HFFc6 (cell line): ENCODE measurements around the gene ACVRL1. TPM values are rescaled to one million over a fixed set of nuclear protein-coding genes. Genes with fewer than 3 reads are reported as not detected.
A peak's percentile ranks its signal among the peaks of the same experiment; 100 is the strongest.

Experiments
- DNase-seq: peaks from one replicate; pipeline ENCODE4 v3.0.0-alpha.2; 2018
- H3K27ac Mint-ChIP-seq: 2 replicates; pipeline ENCODE4 v1.8.0; 2020; ENCODE audit warnings: mild to moderate bottlenecking, mixed read lengths
- H3K27me3 Mint-ChIP-seq: 2 replicates; pipeline ENCODE4 v1.8.0; 2021; ENCODE audit warnings: mild to moderate bottlenecking, moderate library complexity, mixed read lengths; ENCODE audit not compliant: insufficient read depth
- H3K36me3 Mint-ChIP-seq: 2 replicates; pipeline ENCODE4 v1.8.0; 2021; ENCODE audit warnings: low read depth, mixed read lengths
- H3K4me1 Mint-ChIP-seq: 2 replicates; pipeline ENCODE4 v1.8.0; 2020; ENCODE audit warnings: low read depth, mixed read lengths
- H3K4me3 Mint-ChIP-seq: 2 replicates; pipeline ENCODE4 v1.8.0; 2020; ENCODE audit warnings: mild to moderate bottlenecking, moderate library complexity, mixed read lengths
- H3K9me3 Mint-ChIP-seq: 2 replicates; pipeline ENCODE4 v1.8.0; 2020; ENCODE audit warnings: mild to moderate bottlenecking, mixed read lengths
- total RNA-seq, 6 experiments: library from RNA; stranded (reverse); fragmentation: NEBNext Ultra II Directional; extraction: Animal tissue kit (Norgen Biotek cat#: 25700); gene quantifications; 2 replicates in 1 of 6; 3 replicates in 5 of 6; pipeline ENCODE4 v1.2.3, GENCODE V29; 2021
- TF ChIP-seq, protein P1 (sequence below): fragments of 200-600 bp; sonication (generic); IDR thresholded peaks from 2 replicates; pipeline ENCODE4 v1.5.0; 2021; ENCODE audit warnings: antibody characterized with exemption, mild to moderate bottlenecking

Gene ACVRL1
- total RNA-seq, 6 experiments from 2014 or later, result 5.4 to 13.5 (median 10.0) TPM

DNA sequence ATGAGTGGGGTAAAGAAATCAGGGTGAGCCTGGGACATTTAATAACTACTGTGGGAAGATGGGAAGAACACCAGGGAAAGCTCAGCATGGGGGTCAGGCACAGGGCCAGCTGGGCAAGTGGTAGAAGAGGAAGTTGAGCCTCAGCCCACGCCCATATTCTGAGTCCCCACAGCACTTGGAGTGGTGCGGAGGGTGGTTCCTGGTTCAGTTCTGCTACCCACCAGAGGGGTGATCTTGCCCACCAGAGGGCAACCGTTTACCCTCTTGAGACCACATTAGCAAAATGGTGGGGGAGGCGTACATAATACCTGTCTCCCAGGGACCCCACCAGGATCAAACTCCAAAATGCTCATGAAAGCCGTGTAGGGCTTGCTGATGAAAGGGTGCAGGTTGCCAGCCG, 36.2 kb upstream of the ACVRL1 start:
- DNase-seq, result no peak
- peaks cover 13% of the 10 kb centered on the region for H3K27me3 Mint-ChIP-seq
- H3K4me1 Mint-ChIP-seq, result peaks cover 14% of the 10 kb centered on the region
- H3K4me3 Mint-ChIP-seq, result no peak overlapping the region
- H3K9me3 Mint-ChIP-seq, result no peaks in the 10 kb centered on the region
- no peaks in the 10 kb centered on the region for H3K36me3 Mint-ChIP-seq
- no peak overlapping the region for H3K27ac Mint-ChIP-seq
- TF ChIP-seq, protein P1, sequence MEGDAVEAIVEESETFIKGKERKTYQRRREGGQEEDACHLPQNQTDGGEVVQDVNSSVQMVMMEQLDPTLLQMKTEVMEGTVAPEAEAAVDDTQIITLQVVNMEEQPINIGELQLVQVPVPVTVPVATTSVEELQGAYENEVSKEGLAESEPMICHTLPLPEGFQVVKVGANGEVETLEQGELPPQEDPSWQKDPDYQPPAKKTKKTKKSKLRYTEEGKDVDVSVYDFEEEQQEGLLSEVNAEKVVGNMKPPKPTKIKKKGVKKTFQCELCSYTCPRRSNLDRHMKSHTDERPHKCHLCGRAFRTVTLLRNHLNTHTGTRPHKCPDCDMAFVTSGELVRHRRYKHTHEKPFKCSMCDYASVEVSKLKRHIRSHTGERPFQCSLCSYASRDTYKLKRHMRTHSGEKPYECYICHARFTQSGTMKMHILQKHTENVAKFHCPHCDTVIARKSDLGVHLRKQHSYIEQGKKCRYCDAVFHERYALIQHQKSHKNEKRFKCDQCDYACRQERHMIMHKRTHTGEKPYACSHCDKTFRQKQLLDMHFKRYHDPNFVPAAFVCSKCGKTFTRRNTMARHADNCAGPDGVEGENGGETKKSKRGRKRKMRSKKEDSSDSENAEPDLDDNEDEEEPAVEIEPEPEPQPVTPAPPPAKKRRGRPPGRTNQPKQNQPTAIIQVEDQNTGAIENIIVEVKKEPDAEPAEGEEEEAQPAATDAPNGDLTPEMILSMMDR, result peak; percentile 14; the same call in 1 of the 2 replicates

- peaks cover 13% of the 10 kb centered on the region for H3K27me3 Mint-ChIP-seq
- DNase-seq, result no peak
- no peak overlapping the region for H3K27ac Mint-ChIP-seq
- peaks cover 14% of the 10 kb centered on the region for H3K4me1 Mint-ChIP-seq
- no peaks in the 10 kb centered on the region for H3K36me3 Mint-ChIP-seq
- TF ChIP-seq, protein P1, result no peak
- no peaks in the 10 kb centered on the region for H3K9me3 Mint-ChIP-seq
- no peak overlapping the region for H3K4me3 Mint-ChIP-seq
These were observed 35.2 kb upstream of the ACVRL1 start for GRCh38 chr12:51871918-51872688.

DNA sequence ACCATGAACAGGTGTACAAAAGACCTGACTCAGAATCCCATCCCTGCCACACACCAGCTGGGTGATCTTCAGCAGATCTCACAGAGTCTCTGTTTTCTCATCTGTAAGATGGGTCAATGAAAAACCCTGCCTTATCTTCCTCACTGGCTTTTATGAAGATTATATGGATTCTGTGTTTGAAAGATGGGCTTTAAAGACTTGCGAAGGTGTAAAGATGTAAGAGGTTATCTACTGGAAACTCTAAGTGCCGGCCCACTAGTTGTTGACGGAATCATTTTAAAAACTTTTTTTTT, 34.7 kb upstream of the ACVRL1 start:
- H3K9me3 Mint-ChIP-seq, result no peaks in the 10 kb centered on the region
- DNase-seq, result no peak
- H3K4me1 Mint-ChIP-seq, result peaks cover 14% of the 10 kb centered on the region
- H3K27ac Mint-ChIP-seq, result no peak overlapping the region
- TF ChIP-seq, protein P1, result no peak
- no peaks in the 10 kb centered on the region for H3K36me3 Mint-ChIP-seq
- peaks cover 13% of the 10 kb centered on the region for H3K27me3 Mint-ChIP-seq
- H3K4me3 Mint-ChIP-seq, result no peak overlapping the region

- Mint-ChIP-seq H3K9me3 (no peaks in the 10 kb centered on the region), H3K4me1 (peaks cover 11% of the 10 kb centered on the region), H3K36me3 (no peaks in the 10 kb centered on the region), H3K4me3 (no peak overlapping the region), H3K27me3 (peaks cover 12% of the 10 kb centered on the region), H3K27ac (no peak overlapping the region)
- TF ChIP-seq, protein P1, result no peak
- DNase-seq, result no peak
These were observed 33.9 kb upstream of the ACVRL1 start for GRCh38 chr12:51873251-51873994.

DNA sequence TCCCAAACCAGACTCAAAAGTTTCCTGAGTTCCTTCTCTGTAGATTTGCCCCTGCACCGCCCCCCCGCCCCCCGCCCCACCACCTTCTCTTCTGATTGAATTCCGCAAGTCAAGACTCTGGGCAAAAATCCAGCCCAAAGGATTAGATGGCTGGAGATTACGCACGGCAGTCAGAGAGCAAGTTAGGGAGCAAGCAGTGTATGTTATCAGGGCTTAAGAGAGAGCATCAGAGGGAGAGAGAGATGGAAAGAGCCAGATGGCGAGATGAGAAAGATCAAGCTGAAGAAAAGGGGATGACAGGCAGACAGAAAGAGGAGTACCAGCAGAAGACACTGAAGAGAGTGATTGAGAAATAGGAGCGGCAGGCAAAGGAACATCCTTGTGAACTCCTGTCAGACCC, 33.3 kb upstream of the ACVRL1 start:
- peaks cover 6% of the 10 kb centered on the region for H3K4me1 Mint-ChIP-seq
- no peaks in the 10 kb centered on the region for H3K9me3 Mint-ChIP-seq
- DNase-seq, result no peak
- TF ChIP-seq, protein P1, result no peak
- H3K36me3 Mint-ChIP-seq, result no peaks in the 10 kb centered on the region
- H3K4me3 Mint-ChIP-seq, result no peak overlapping the region
- peaks cover 12% of the 10 kb centered on the region for H3K27me3 Mint-ChIP-seq
- no peak overlapping the region for H3K27ac Mint-ChIP-seq
